Hematopoietic multipotent progenitor cell treated with erythropoietin and hydrocortisone succinate and interleukin-3 and kit ligand, for 17 days (in vitro differentiated cells): ENCODE measurements around the gene SERPINB8.

Experiments
- DNase-seq: peaks from one replicate; pipeline ENCODE4 v3.0.0-alpha.2; 2015; ENCODE audit warnings: low spot score

Gene SERPINB8

DNA sequence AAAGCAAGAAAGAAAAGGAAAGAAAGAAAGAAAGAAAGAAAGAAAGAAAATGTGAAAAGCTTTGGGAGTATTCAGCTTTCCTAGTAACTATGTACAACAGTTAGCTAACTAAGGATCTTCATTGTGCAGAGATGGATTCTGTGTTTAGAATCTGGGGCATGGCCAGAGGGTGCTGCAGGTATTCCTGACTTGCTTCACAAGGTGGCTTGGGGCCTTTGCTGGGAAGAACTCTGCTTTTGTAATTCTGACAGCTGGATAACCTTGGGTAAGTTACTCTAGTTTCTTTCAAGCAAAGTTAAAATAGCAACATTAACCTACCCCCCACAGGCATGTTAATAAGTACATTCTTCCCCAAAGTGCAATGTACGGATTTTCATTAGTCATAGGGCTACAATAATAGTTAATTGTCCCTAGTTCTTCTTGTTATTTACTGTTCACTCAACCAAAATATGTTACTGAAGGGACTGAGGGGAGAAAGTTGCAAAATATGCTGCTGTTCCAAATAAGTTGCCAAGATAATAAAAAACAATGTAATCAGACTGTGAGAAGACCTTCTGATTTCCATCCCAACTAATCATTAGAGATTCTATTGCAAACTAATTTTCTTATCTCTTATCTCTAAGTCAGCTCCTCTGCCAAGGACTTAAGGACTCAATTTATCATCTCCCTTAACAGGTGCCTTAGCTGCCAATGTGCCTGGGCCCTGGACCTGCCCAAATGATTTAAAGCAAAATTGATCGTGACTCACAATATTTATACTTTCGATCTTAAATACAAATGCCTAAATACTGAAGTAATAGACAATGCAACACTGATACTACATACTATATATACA, 50.3 kb downstream of the SERPINB8 start:
- no peak for DNase-seq

DNA sequence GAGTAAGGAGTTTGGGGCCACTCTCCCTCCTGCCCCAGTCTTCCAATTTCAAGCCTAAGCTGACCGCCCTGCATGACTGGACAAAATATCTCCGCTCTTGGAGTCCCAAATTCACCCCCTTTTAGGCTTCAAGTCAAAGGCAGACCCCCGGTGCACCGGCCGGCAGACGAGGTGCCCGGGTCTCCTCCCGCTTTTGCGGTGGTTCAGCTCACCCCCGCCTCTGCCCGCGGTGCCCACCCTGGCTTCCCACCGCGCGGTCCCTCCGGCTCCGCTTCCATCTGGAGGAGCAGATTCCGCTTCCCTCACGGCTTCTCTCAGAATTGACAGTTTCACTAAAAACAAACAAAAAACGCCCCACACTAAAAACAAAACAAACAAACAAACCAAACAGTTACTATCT, 56.5 kb downstream of the SERPINB8 start:
- no peak for DNase-seq

DNA sequence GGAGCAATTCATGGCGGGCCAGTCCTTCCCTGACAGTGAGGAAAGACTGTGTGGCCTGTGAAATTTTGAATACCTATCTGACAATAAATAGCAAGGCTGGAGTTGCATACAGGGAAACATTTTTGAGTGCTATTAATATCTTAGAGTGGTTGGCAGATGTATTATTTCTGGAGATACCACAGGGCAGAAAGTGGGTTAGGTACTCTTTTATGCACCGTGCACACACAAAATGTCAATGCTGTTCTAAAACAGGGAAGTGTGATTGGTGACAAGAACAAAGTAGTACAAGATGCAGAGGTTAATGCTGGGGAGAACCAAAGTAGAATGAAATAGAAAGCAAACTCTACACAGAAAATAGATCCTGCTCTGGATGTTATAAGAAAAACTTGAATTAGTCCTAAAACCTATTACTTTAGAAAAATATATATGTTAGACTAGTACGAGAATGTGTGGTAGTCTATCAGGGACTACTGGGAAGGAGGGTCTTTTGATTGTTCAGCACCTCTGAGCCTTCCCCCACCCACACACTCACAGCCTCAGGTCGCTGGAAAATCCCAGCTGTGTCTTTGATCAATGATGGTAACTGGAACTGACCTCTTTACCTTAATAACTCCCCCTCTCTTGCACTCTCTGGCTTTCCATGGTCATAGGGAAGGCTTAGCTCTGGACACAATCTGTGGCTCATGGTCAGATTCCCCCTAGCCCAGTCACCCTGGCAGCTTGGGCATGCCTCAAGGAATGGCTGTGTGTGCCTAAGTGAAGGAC, 58.2 kb downstream of the SERPINB8 start:
- no peak for DNase-seq

DNA sequence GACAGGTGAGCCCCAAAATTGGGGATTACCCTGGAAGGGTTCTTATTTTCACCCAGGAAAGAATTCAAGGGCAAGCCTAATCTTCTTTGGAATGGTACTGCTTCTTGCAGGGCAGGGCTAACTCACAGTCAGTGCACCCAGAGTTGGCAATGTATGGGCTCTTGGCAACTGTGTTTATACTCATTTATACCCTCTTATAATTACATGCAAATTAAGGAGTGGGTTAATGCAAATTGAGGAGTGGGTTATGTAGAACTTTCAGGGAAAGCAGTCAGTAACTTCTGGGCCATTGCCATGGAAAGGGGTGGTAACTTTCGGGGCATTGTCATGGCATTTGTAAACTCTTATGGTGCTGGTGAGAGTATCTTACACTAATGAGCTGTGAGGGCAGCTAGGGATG, 59.2 kb downstream of the SERPINB8 start:
- no peak for DNase-seq

DNA sequence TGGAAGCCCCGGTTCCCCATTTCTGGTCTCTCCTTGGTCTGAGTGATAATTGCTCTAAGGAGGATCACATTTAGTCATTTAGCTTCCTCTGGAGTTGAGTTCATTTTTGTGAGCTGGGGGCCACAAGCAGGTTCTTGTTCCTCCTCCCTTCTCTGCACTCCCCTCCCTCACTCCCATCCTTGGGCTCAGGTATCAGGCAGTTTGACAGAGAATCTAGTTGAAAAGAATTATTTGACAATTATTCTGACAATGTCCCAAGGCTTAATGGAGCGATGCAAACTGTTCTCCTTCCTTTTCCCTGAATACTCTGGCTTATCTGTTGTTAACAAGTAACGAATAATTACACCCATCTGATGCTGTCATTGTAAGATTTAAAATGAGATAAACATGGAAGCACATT, 61.5 kb downstream of the SERPINB8 start:
- DNase-seq = no peak

DNA sequence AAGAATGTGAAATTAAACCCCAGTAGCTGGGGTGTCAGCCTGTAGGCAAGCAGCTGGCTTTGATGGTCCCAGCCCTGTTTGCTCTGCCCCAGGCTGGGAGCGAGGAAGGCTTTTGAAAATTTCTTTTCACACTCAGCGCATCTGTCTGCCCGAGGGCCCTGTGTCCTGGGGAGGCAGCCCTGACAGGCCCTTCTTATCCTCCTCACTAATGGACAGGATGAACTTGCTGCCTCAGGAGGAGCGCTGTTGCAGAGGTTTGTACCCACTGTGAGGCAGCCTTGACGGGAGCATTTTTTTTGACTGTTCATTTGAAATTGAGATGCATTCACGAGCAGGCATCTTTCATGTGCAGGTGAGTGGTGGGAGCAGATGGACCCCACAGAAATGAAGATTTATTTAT, 62.4 kb downstream of the SERPINB8 start:
- no peak for DNase-seq

DNA sequence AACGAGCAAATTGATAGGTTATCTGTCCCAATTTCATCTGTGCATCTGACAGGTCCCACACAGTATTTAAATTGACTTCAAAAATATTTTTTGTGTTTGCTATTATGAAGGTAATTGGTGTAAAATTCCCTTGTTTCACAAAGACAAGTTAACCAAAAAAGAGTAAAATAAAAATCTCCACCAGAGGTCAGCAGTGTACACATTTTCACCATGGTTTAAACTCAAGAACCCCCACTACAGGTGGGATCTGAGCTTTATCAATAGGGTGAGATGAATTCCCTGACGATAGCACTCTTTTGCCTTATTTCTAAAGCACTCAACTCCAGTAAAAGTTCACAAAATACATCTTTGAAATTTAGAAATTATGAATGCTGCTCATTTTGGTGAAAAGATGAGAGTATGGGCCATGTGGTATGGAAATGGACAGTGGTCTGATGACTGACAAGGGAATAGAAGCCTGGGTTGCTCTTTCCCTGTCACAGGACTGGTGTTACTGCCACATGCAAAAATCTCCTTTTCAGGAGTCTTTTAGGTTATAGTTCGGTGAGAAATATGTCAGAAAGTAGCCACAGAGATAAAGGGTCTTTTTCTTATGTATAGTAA, 68.0 kb downstream of the SERPINB8 start:
- no peak for DNase-seq
